ENCODE results near the gene ARR3.

ARR3 gene

DNA sequence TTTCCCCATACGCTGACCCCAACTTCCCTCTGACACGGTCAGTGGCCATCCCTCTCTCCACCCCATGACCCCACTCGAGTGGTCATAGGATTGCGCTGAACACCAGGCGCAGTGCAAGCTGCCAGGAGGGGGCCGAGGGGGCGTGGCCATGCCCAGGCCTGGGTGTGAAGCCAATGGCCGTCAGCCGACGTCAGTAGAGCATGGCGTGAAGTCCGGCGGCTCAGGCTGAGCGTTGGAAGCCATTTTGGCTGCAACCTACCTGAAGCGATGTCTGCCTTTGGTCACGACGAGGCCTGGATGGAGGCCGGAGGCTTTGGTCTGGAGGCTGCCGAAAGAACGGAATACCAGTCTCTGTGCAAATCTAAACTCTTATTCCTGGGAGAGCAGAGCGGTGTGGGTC lies 13.8 kb downstream of the ARR3 start, which contains the start of gene RAB41:
Gene RAB41 (plus strand): TSS at position 222 of the 400 bp plus-strand sequence. CDS start 46 bp downstream, at position 268.
- H3K27ac ChIP-seq = no peak within 1 kb of the TSS
- TF ChIP-seq, protein P1, sequence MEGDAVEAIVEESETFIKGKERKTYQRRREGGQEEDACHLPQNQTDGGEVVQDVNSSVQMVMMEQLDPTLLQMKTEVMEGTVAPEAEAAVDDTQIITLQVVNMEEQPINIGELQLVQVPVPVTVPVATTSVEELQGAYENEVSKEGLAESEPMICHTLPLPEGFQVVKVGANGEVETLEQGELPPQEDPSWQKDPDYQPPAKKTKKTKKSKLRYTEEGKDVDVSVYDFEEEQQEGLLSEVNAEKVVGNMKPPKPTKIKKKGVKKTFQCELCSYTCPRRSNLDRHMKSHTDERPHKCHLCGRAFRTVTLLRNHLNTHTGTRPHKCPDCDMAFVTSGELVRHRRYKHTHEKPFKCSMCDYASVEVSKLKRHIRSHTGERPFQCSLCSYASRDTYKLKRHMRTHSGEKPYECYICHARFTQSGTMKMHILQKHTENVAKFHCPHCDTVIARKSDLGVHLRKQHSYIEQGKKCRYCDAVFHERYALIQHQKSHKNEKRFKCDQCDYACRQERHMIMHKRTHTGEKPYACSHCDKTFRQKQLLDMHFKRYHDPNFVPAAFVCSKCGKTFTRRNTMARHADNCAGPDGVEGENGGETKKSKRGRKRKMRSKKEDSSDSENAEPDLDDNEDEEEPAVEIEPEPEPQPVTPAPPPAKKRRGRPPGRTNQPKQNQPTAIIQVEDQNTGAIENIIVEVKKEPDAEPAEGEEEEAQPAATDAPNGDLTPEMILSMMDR (conservative IDR thresholded peaks at IDR 0.05) = no peak

DNA sequence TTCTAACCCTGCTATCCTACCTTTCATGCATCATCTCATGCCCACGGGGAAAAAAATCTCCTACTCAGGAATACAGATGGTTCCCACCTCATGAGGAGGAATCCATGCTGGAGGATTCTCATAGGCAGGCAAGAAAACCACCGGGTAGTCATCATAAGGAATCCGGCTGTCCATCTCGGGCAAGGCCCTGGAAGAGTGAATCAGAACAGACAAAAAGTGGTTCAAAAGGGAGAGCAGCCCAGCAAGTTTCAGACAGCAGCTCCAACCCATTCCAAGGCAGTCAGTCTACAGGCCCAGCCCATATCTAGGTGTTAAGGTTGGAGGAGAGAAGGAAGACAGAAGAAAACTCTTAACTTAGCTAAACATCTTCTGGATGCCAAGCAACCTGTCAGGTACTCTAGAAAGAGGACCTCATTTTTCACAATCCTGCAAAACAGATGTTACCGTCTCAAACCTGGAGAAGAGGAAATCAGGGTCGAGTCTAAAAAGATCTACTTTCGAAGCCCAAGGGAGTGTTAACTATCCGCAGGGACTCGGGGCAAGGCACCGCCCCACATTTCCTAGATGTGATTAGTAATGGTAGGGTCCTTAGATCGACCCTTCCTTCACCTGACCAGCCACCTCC lies 21.1 kb downstream of the ARR3 start:
- TF ChIP-seq, protein P1 (conservative IDR thresholded peaks at IDR 0.05) = no peak
- peak overlapping the region; percentile 58 for H3K27ac ChIP-seq

DNA sequence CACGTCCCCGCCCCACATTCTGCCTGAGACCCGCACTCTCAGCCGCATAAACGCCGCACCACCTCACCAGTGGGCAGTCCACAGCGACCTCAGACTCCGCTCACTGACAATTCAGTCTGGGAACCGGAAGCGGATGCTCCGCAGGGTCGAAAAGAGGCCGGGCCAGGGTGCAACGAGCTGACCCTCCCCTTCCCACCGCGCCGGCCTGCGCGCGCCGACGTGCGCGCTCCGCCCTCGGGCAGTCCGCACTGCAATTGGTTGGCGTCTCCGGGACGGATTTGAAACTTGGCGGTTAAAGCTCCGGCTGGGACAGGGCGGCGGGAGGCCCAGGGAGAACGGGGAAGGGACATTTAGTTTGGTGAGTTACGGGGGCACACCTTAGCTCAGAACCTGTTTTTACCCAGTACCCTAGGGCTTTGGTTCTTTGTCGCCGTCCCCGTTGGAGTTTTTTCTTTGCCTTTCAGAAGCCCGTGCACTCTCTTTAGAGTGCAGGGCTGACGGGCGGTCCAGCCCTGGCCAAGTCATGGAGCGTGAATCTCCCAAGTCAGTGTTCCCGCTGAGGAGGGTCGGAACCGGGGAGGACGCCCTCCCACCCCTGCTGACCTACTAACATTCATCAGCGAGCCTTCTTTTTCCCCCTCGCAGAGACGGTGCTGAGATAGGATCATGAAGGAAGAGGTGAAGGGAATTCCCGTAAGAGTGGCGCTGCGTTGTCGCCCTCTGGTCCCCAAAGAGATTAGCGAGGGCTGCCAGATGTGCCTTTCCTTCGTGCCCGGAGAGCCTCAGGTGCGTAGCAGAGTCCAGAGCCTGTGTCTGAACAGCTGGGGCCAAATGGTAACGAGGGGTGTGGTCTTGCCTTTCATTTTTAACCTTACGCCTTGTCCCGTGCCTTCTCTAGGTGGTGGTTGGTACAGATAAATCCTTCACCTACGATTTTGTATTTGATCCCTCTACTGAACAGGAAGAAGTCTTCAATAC lies 21.9 kb downstream of the ARR3 start, which contains the start of the genes KIF4A and PDZD11:
Gene KIF4A (plus strand): TSS at position 312 of the 978 bp plus-strand sequence. CDS start 355 bp downstream, at position 667.
Gene PDZD11 (minus strand): TSS at position 135 of the 978 bp plus-strand sequence. CDS start 586 bp downstream, outside the sequence.
- peak within 1 kb of the TSS; percentile 58 for H3K27ac ChIP-seq
- TF ChIP-seq, protein P1 (conservative IDR thresholded peaks at IDR 0.05) = no peak

DNA sequence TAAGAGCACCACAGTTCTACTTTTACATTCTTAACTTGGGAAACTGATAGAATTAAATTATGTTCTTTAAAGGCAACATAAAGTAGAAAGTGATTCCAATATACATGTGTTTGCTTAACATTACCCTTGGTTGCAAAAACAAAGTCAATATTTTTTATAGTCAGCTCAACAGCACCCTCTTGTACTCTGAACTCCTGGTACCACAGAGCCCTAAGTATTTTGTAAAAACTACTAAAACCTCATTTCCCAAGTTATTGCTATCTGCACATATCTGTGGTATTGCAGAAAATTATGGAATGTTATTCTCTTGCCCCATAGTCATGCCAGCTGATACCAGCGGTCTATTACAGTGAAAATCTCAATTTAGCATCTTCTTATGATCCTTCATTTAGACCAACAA lies 24.7 kb downstream of the ARR3 start:
- no peak overlapping the region for H3K27ac ChIP-seq
- TF ChIP-seq, protein P1 (conservative IDR thresholded peaks at IDR 0.05) = no peak

DNA sequence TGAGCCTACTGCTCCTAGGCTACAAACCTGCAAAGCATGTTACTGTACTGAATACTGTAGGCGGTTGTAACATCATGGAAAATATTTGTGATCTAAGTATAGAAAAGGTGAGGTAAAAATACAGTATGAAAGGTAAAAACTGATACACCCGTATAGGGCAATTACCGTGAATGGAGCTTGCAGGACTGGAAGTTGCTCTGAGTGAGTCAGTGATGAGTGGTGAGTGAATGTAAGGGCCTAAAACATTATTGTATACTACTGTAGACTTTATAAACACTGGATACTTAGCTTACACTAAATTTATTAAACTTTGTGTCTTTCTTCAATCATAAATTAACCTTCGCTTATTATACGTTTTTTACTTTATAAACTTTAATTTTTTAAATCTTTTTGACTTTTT lies 25.5 kb downstream of the ARR3 start:
- H3K27ac ChIP-seq = no peak overlapping the region
- TF ChIP-seq, protein P1 (conservative IDR thresholded peaks at IDR 0.05) = no peak

DNA sequence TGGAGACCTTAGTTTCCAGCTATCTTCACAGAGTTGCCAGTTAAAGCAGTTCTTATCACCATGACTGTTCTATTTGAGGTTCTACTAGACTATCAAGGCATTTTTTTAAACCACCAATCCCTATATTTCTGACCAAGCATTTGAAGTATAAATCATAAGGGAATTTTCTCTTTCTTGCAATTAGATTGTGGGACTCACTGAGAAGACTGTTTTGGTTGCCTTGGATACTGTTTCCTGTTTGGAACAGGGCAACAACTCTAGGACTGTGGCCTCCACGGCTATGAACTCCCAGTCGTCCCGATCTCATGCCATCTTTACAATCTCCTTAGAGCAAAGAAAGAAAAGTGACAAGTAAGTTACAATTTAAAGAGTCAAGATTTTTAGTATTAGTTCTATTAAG lies 33.6 kb downstream of the ARR3 start:
- TF ChIP-seq, protein P1 (conservative IDR thresholded peaks at IDR 0.05) = no peak
- H3K27ac ChIP-seq = no peak overlapping the region

DNA sequence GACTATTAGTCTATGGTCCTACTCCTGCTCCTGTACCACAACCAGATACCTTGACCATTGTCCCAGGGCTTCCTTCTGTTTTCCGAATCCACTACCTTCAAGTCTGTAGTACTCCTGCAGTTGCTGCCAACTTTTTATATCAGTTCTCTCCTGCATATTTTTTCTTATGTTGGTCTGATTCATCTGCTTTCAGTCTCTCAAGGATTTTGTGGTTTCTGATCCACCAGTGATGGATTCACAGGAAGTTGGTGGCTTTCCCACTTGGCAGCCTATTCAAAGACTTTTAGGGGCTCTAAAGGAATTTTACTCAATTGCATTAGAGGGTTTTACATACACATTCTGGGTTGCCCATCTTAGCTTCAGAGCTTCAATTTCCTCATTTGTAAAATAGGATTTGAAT lies 45.4 kb downstream of the ARR3 start:
- TF ChIP-seq, protein P1 (conservative IDR thresholded peaks at IDR 0.05) = no peak
- no peak overlapping the region for H3K27ac ChIP-seq
